GM18508 (cell line): ENCODE results near the gene CTXND1.
"Not testable (repeated sequence)": the region's sequence is repeated elsewhere in the genome, so short reads cannot be mapped to it uniquely, and the experiment has no call there.

Experiments
- ATAC-seq: cut with Tn5 transposase; IDR thresholded peaks from one replicate; pipeline ENCODE4 v1.9.1; 2021; ENCODE audit warnings: moderate number of reproducible peaks; ENCODE audit not compliant: insufficient read depth, unreplicated experiment

The CTXND1 gene

DNA sequence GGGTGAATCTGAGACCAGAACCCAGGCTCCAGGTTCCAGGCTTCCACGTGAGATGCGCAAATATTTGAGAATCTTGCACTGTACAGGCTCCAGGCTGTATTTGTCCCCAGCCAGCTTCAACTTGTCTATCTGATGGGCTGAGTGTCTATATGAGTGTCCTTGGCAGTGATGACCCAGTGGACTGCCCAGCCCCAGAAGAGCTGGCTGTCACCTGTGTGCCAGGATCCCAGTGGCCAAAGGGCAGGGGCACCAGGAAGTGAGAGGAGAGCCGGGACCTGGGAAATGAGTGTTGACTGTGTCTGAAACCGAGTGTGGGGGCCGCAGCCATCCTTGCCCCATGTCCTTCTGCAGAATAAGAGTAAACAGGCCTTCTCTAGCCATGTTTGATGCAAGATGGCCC lies 88.8 kb downstream of the CTXND1 start:
- no peak for ATAC-seq

GRCh38 chr15:80162059-80162554 lies 89.9 kb downstream of the CTXND1 start:
- ATAC-seq, result no peak

DNA sequence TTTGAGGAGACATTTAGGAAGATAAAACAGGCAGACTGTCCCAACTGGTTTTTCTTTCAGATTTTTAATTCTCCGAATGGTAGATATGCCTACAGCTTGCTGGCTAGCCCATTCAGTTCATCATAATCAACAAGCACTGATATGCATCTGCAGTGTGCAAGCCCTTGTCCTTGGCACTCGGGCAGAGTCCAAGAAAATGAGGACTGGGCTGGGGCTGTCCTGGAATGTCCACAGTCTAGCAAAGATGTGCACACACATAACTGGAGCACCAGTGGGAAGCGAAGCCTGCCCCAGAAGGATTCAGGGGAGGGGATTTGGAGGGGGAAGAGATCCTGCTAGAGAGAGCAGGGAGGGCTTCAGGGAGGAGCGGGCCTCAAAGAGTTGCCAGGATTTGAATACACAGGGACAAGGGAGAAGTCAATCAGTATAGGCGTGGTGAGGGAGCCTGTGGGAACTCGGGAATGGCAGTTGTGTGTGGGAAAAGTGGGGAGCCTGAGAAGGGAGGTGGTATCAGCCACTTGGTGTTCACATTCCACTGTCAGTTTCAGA lies 90.5 kb downstream of the CTXND1 start:
- no peak for ATAC-seq

- peak; percentile 49 for ATAC-seq
Observed at GRCh38 chr15:80160570-80161156, 91.3 kb downstream of the CTXND1 start.

GRCh38 chr15:80159811-80160569 lies 92.0 kb downstream of the CTXND1 start:
- no peak for ATAC-seq

GRCh38 chr15:80159301-80159700 lies 92.7 kb downstream of the CTXND1 start:
- no peak for ATAC-seq

- ATAC-seq, result no peak
Observed at GRCh38 chr15:80157215-80157614, 94.8 kb downstream of the CTXND1 start.

GRCh38 chr15:80156176-80156720 lies 95.8 kb downstream of the CTXND1 start:
- ATAC-seq, result no peak

GRCh38 chr15:80155378-80156175 lies 96.4 kb downstream of the CTXND1 start:
- ATAC-seq, result not testable (repeated sequence)

DNA sequence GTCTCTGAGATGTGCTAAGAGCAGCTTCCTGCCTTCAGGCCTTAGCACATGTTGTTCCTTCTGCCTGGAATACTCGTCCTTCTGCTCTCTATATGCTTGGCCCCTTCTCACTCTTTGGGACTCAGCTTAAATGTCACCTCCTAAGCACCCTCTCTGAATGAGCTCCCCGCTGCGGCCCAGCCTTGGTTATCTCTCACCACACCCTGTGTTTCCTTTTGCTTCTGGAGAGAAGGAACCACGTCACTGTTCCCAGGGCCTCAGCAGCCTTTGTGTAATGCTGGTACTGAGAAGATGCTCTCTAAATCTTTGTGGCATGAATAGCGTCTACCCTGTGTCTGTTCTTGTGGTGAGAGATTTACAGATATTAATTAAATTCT lies 97.0 kb downstream of the CTXND1 start:
- ATAC-seq, result no peak

- ATAC-seq, result no peak
Observed at GRCh38 chr15:80154336-80154735, 97.7 kb downstream of the CTXND1 start.

DNA sequence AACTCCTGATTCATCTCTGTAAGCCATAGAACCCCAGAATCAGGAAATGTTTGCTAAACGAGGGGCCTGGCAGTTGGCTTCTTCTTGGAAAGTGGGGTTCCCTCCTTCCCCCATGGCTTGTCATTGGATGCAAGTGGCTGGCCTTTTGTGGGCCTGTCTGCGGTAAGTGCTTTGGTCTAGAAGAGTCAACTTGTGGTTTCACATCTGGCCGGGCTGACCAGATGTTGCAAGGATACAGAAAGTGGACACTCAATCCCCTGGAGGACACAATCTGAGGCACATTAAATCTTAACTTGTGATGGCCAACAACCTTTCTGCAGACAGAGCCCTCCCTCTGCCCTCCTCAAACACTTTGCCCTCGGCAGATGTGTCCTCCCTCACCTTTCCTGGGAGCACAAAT lies 98.1 kb downstream of the CTXND1 start:
- ATAC-seq, result no peak

DNA sequence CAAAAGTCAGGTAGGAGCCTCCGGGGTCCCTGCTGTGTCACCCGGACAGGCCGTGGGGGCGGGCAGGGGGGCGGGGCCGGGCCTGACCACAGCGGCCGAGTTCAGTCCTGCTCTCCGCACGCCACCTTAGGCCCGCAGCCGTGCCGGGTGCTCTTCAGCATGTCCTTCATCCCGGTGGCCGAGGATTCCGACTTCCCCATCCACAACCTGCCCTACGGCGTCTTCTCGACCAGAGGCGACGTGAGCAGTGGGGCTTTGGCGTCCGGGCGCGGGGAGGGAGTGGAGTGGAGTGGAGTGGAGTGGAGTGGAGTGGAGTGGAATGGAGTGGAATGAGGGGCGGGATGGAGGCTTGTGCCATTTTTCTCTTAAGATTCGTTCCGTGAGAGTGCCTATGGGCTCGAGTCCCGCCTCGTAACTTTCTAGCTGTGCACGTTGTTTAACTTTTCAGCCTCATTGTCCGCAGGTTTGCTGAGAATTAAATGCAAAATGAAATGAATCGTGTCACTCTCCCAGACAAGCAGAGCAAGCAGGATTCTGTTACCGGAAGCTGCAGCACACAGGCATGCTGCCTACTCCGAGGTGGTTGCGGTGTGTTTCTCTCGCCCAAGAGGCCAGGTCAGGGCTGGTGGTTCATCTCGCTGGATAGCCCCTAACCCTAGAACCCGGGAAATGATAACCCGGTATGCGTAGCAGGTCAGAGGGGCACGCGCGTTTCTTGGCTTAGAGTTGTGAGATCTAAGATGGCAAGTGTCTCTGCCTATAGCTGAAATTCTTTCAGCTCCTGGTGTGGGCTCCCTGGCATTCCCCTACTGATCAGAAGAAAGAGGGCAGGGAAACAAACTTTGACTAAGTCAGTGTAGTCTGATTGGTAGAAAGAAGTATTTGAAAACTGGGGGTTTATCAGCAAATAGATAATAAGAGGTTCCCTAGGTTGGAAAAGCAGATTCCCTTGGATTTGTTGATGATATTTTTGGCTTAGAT lies 98.8 kb downstream of the CTXND1 start, which contains the start of gene FAH:
FAH (plus strand) TSS at position 104 of the 981 bp plus-strand sequence; CDS start at position 160, 56 bp downstream.
- no peak for ATAC-seq

GRCh38 chr15:80152180-80152895 lies 99.7 kb downstream of the CTXND1 start:
- ATAC-seq, result no peak

DNA sequence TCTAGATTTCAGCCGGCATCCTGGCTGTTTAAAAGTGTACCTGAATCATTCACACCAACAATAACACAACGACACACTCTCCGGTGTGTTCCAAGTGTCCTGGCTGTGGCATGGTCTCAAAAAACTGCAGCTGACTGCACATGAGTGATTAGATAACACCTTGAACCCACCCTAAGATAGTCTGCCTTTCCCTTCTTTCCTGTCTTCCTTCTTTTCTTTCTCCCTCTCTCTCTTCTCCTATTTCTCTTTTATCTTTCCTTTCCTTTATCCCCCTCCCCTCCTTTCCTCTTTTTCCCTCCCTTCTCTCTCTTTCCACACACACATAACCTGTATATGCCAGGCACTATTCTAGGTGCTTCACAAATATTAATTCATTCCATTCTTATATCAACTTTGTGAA lies 100.4 kb downstream of the CTXND1 start:
- ATAC-seq, result no peak

DNA sequence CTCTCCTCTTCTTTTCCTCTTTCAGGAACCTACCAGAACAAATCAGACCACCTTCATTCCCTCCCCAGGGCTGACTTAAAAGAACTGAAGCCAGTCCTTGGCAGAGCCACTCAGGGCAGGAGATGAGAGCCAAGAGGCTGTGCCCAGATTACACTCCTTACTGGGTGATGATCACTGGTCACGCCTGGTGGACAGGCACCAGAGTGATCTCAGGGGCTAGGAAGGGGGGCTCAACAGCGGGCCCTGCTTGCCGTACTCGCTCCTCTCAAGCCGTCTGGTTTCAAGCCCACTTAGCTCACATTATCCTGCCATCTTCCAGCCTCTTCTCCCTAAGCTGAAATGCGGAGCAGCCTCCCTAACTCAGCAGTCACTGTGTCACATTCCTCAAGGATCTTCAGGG lies 100.9 kb downstream of the CTXND1 start:
- no peak for ATAC-seq
